H4 (cell line): ENCODE results near the gene MUC4. TPM values are rescaled to one million over a fixed set of nuclear protein-coding genes. Genes with fewer than 3 reads are reported as not detected.
"Not testable (repeated sequence)": the region's sequence is repeated elsewhere in the genome, so short reads cannot be mapped to it uniquely, and the experiment has no call there.

ENCODE experiments used
- DNase-seq: peaks from one replicate; pipeline ENCODE4 v3.0.0-alpha.2; 2015; ENCODE audit warnings: low spot score
- total RNA-seq: library from RNA; depleted of rRNA; stranded (reverse); fragments of >200 nt; shearing (Covaris generic); gene quantifications from 2 replicates; pipeline ENCODE4 v1.2.3, GENCODE V29; 2014

MUC4 gene
- total RNA-seq, 1 experiment from 2014 or later: not detected

GRCh38 chr3:195810455-195810845 is 1.3 kb downstream of the MUC4 start:
- DNase-seq: no peak

GRCh38 chr3:195809796-195810454 is 1.8 kb downstream of the MUC4 start:
- no peak for DNase-seq

GRCh38 chr3:195809291-195809785 is 2.4 kb downstream of the MUC4 start:
- DNase-seq: no peak

- no peak for DNase-seq
These were observed 2.9 kb downstream of the MUC4 start for GRCh38 chr3:195808741-195809290.

- DNase-seq: no peak
These were observed 4.0 kb downstream of the MUC4 start for GRCh38 chr3:195807681-195808121.

GRCh38 chr3:195806916-195807231 is 4.9 kb downstream of the MUC4 start:
- no peak for DNase-seq

GRCh38 chr3:195806211-195806915 is 5.4 kb downstream of the MUC4 start:
- no peak for DNase-seq

- DNase-seq: not testable (repeated sequence)
These were observed 6.1 kb downstream of the MUC4 start for GRCh38 chr3:195805588-195805987.

GRCh38 chr3:195805181-195805580 is 6.5 kb downstream of the MUC4 start:
- DNase-seq: no peak

- no peak for DNase-seq
These were observed 8.3 kb downstream of the MUC4 start for GRCh38 chr3:195803289-195803908.

- no peak for DNase-seq
These were observed 8.9 kb downstream of the MUC4 start for GRCh38 chr3:195802795-195803194.

GRCh38 chr3:195802261-195802701 is 9.4 kb downstream of the MUC4 start:
- DNase-seq: no peak

GRCh38 chr3:195801251-195802183 is 10.2 kb downstream of the MUC4 start:
- no peak for DNase-seq

GRCh38 chr3:195800240-195800639 is 11.5 kb downstream of the MUC4 start:
- no peak for DNase-seq

GRCh38 chr3:195796795-195797194 is 14.9 kb downstream of the MUC4 start:
- DNase-seq: no peak

- no peak for DNase-seq
These were observed 17.0 kb downstream of the MUC4 start for GRCh38 chr3:195794708-195795107.

GRCh38 chr3:195792621-195793020 is 19.1 kb downstream of the MUC4 start:
- DNase-seq: not testable (repeated sequence)

- DNase-seq: no peak
These were observed 20.8 kb downstream of the MUC4 start for GRCh38 chr3:195790901-195791300.

GRCh38 chr3:195788711-195789581 is 22.8 kb downstream of the MUC4 start:
- DNase-seq: no peak

GRCh38 chr3:195785781-195786405 is 25.8 kb downstream of the MUC4 start:
- not testable (repeated sequence) for DNase-seq
